RWPE1 (cell line): ENCODE measurements around the gene TRIP13.

Experiments
- CTCF ChIA-PET: fragments of 350-600 bp; sonication (Branson Sonifier 250); formaldehyde crosslinking; extraction: SDS; loops from one replicate; lab custom pipeline; 2021; lab: Yijun Ruan, JAX
- POLR2A ChIA-PET: fragments of 400-600 bp; formaldehyde crosslinking; extraction: SDS; loops from one replicate; lab custom pipeline; 2020; ENCODE audit warnings: antibody characterized with exemption; ENCODE audit not compliant: low non-redundant PET; lab: Yijun Ruan, JAX
- DNase-seq: peaks from one replicate; pipeline ENCODE4 v3.0.0; 2012; ENCODE audit warnings: low spot score
- H3K27ac ChIP-seq: fragments of 450-650 bp; 2 replicates; pipeline ENCODE4 v1.5.1; 2017
- TF ChIP-seq, protein P1 (sequence below): fragments of 450-650 bp; conservative IDR thresholded peaks from 2 replicates; pipeline ENCODE4 v1.5.1; 2017; ENCODE audit warnings: low read depth, mild to moderate bottlenecking

Gene TRIP13

GRCh38 chr5:909086-909485 lies 16.4 kb downstream of the TRIP13 start:
- H3K27ac ChIP-seq = peak overlapping the region; percentile 92
- ChIA-PET POLR2A (no interaction called here), CTCF (interaction anchor here (1.0 kb wide), 1 partner anchor 239 kb away, joined by 3 read pairs; no protein-coding TSS in a partner anchor)
- DNase-seq = no peak
- TF ChIP-seq, protein P1, sequence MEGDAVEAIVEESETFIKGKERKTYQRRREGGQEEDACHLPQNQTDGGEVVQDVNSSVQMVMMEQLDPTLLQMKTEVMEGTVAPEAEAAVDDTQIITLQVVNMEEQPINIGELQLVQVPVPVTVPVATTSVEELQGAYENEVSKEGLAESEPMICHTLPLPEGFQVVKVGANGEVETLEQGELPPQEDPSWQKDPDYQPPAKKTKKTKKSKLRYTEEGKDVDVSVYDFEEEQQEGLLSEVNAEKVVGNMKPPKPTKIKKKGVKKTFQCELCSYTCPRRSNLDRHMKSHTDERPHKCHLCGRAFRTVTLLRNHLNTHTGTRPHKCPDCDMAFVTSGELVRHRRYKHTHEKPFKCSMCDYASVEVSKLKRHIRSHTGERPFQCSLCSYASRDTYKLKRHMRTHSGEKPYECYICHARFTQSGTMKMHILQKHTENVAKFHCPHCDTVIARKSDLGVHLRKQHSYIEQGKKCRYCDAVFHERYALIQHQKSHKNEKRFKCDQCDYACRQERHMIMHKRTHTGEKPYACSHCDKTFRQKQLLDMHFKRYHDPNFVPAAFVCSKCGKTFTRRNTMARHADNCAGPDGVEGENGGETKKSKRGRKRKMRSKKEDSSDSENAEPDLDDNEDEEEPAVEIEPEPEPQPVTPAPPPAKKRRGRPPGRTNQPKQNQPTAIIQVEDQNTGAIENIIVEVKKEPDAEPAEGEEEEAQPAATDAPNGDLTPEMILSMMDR = no peak

GRCh38 chr5:909994-910768 lies 17.5 kb downstream of the TRIP13 start:
- POLR2A ChIA-PET = no interaction called here
- peak overlapping the region; percentile 92 for H3K27ac ChIP-seq
- no peak for DNase-seq
- TF ChIP-seq, protein P1 = no peak
- CTCF ChIA-PET = no interaction called here

- peak overlapping the region; percentile 92 for H3K27ac ChIP-seq
- TF ChIP-seq, protein P1 = no peak
- CTCF ChIA-PET = interaction anchor here (2.0 kb wide), 1 partner anchor 263 kb away, joined by 9 read pairs; no protein-coding TSS in a partner anchor
Measured at GRCh38 chr5:910769-911160, 18.1 kb downstream of the TRIP13 start.

GRCh38 chr5:911601-912000 lies 18.9 kb downstream of the TRIP13 start:
- peak; percentile 30 for DNase-seq
- ChIA-PET CTCF (interaction anchor here (2.0 kb wide), 1 partner anchor 262 kb away, joined by 9 read pairs; no protein-coding TSS in a partner anchor), POLR2A (no interaction called here)
- TF ChIP-seq, protein P1 = no peak
- peak overlapping the region; percentile 92 for H3K27ac ChIP-seq

More at GRCh38 chr5:910769-911160, 18.1 kb downstream of the TRIP13 start:
- DNase-seq = no peak
- POLR2A ChIA-PET = no interaction called here

- peak overlapping the region; percentile 92 for H3K27ac ChIP-seq
- POLR2A ChIA-PET = no interaction called here
- CTCF ChIA-PET = interaction anchor here (0.5 to 2.0 kb wide), 5 partner anchors 14 to 262 kb away, joined by 3 to 9 read pairs (median 5); no protein-coding TSS in a partner anchor
- DNase-seq = peak; percentile 96
- TF ChIP-seq, protein P1 = peak; percentile 73
Measured at GRCh38 chr5:912280-913091, 19.8 kb downstream of the TRIP13 start.

GRCh38 chr5:914174-914573 lies 21.5 kb downstream of the TRIP13 start:
- TF ChIP-seq, protein P1 = no peak
- no peak for DNase-seq
- H3K27ac ChIP-seq = peak overlapping the region; percentile 92
- ChIA-PET CTCF (interaction anchor here (0.6 to 1.4 kb wide), 4 partner anchors 10 to 440 kb away, joined by 3 to 7 read pairs (median 5); no protein-coding TSS in a partner anchor), POLR2A (no interaction called here)
